CD4-positive, alpha-beta T cell treated with Interferon alpha-2 for 1 hour (primary cell): ENCODE data around the gene NBAS.
"Not testable (repeated sequence)": the region's sequence is repeated elsewhere in the genome, so short reads cannot be mapped to it uniquely, and the experiment has no call there.

Source experiments
- DNase-seq, 2 donors: peaks; one replicate each; pipeline ENCODE4 v3.0.0-alpha.2; 2020 to 2022

The NBAS gene

GRCh38 chr2:15251753-15252152, 309.4 kb downstream of the NBAS start:
- DNase-seq: no peak

GRCh38 chr2:15250946-15251345, 310.2 kb downstream of the NBAS start:
- not testable (repeated sequence) for DNase-seq

- DNase-seq: no peak
Measured at GRCh38 chr2:15246870-15247269, 314.3 kb downstream of the NBAS start.

DNA sequence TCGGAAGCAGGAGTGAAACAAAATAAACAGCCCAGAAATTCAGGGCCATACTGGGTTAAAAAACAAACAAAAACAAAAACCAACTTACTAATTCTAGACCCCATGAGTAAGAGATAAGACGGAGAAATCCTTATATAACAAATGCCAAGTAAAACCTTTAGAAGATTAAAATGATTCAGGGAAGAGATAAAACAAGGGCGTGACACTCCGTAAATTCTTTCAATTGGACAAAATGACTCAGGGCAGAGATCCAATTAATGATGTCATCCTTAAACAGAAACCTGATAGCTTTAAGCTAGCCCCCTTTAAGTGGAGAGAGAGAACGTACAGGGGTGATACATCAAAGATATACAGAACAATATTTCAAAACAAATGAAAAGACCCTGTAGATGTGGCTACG, 317.4 kb downstream of the NBAS start:
- DNase-seq: no peak

- DNase-seq: no peak
Measured at GRCh38 chr2:15242936-15243461, 318.1 kb downstream of the NBAS start.

- DNase-seq: no peak
Measured at GRCh38 chr2:15241929-15242328, 319.2 kb downstream of the NBAS start.

GRCh38 chr2:15241201-15241600, 319.9 kb downstream of the NBAS start:
- no peak for DNase-seq

- DNase-seq: no peak
Measured at GRCh38 chr2:15238028-15238427, 323.1 kb downstream of the NBAS start.

DNA sequence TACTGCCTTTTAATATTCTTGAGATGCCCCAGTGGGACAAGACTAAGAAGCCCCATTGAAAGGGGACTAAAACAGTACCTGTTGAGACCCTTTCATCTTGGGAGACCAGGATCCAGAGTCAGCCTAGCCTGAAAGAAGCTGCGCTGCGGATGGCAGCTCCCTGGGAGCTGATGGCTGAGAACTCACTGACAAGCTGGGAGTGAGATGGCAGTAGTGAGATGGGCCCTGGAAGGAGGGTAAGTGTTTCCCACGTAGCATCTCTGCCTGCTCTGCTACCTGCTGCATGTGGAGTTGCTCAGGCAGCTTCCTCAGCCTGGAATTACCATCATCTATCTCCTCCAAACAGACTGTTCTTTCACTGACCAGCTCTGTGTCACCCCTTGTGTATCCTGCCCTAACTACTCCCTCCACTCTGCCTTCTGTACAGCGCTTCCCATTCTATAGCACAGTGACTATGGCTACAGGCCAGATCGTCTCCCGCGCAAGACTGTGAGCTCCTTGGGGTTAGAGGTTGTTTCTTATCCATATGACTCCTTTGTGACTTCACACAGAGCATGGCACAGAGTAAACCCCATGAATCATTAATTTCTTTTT, 330.4 kb downstream of the NBAS start:
- DNase-seq: no peak

DNA sequence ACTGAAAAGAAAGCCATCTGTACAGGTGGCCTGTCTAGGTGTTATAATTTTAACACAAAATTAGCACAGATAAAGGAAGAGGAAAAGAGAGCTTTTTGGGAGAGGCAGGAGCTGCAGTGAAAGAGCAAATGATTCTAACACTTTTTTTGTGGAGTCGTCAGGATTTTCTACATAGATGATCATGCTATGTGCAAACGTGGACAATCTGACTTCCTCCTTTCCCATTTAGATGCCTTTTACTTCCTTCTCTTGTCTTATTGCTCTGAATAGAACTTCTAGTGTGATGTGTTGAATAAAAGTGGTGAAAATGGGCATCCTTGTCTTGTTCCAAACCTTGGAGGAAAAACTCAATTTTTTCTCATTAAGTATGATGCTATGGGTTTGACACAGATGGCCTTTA, 334.5 kb downstream of the NBAS start:
- DNase-seq: no peak

- DNase-seq: no peak
Measured at GRCh38 chr2:15225131-15225530, 336.0 kb downstream of the NBAS start.

- no peak for DNase-seq
Measured at GRCh38 chr2:15224641-15225040, 336.5 kb downstream of the NBAS start.

DNA sequence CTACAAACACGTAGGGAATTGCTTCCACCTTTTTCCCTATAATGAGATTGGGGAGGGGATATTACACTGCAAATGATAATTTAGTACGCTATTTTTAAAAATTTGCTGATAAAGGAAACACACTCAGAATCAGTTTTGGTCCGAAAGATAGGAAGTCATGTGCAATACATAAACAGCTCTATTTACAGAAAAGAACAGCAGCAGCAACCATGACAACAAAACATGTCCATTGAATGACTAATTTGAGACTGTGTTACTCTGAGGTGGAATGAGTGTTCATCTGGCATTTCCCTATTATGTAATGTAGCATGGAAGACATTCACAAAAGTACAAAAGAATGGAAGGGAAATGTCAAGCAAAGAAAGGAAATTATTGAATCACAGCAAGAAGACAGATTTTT, 337.2 kb downstream of the NBAS start:
- DNase-seq: no peak

DNA sequence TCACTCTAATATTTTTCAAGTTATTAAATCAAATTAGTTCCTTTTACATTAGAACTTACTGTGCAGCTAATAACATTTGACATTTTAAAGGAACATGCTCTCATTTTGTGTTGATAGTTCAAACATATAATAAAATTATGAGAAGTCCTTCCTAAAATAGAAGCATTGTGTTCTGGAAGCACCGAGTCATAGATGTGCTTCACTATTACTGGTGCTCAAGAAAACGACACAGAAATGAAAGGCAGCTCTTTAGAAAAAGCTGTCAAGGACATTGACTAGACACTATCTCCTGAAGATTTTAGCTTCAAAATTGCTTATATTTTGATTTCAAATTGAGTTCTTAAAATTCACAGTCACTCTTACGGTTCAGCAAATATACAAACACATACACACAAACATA, 338.3 kb downstream of the NBAS start:
- no peak for DNase-seq

DNA sequence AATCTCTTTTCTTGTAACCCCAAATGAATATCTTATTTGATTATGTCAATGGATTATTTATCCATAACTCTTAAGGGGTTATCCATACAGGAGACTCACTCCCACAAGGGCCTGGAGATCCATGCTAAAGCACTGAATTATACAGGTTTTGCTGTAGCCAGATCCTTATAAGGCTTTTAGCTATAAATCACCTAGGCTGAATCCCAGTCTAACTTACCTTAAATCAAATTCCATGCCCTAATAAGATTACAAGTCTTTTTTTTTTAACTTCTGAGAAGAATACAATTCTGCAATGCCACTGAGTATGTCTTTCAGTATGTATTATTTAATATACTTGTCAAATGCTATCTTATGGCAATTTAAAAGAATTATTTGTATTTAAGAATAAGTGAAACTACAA, 340.5 kb downstream of the NBAS start:
- DNase-seq: no peak

- DNase-seq: no peak
Measured at GRCh38 chr2:15218423-15219086, 342.6 kb downstream of the NBAS start.

DNA sequence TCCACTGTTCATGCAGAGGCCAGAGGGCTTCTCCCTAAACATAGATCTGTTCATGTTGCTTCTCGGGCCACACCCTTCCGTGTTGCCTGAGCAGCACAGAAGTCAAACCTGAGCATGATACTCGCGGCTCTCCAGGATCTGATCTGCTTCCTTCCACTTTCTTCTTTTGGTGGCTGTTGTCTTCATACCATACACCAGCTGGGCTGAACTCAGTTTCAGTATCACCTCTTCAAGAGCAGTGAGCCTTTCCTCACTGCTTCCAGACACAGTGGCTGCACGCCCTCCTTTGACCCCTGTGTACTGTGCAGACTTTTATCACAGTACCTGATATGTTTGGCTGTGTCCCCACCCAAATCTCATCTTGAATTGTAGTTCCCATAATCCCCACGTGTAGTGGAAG, 348.9 kb downstream of the NBAS start:
- DNase-seq: no peak

DNA sequence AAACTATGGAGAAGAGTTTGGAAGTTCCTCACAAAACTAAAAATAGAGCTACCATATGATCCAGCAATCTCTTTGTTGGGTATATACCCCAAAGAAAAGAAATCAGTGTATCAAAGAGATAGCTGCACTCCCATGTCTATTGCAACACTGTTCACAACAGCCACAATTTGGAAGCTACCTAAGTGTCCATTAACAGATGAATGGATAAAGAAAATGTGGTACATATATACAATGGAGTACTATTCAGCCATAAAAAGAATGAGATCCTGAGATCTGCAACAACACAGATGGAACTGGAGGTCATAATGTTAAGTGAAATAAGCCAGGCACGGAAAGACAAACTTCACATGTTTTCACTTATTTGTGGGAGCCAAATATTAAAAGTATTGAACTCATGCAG, 350.6 kb downstream of the NBAS start:
- not testable (repeated sequence) for DNase-seq

GRCh38 chr2:15206419-15206818, 354.7 kb downstream of the NBAS start:
- no peak for DNase-seq

DNA sequence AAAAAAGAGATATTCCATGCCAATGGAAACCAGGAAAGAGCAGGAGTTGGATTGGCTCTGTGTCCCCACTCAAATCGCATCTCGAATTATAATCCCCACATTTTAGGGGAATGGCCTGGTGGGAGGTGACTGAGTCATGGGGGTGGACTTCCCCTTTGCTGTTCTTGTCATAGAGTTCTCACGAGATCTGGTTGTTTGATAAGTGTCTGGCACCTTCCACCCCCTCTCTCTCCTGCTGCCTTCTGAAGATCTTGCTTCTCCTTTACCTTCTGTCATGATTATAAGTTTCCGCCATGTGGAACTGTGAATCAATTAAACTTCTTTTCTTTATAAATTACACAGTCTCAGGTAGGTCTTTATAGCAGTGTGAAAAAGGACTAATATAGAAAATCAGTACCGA, 355.6 kb downstream of the NBAS start:
- no peak for DNase-seq

DNA sequence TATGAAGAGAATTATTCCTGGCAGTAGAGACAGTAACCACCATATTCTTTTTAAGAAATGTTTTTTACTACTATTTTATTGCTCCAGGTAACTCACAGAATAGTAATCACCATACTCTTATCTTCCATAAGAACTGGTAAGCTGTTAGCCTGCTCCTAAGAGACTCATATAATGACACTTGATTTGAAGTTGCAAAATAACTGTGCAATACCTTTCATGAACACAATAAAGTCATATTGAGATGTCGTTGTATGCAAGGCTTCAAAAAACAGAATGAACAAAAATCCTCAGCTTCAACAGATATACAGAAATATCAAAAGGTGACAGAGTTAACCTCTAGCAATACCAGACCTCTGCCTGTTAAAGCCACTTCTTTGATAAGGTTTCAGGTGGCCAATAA, 360.1 kb downstream of the NBAS start:
- DNase-seq: no peak

GRCh38 chr2:15200581-15200980, 360.6 kb downstream of the NBAS start:
- DNase-seq: no peak

GRCh38 chr2:15198051-15198450, 363.1 kb downstream of the NBAS start:
- DNase-seq: no peak

DNA sequence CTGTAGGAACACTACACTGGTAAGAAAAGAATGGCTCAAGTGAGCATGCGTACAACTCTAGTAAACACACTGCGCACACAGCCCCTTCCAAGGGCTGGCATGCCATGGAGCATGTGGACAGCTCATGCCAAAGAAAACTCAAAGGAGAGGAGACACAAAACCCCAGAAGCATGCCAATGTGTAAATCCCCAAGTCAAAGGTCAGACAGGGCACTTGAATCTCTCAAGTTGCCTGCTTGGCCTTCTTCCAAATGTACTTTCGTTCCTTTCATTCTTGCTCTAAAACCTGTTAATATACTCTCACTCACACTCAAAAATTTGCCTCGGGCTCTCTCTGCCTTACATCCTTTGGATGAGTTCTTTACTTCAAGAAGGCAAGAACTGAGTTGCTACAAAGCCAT, 365.3 kb downstream of the NBAS start:
- DNase-seq: no peak

DNA sequence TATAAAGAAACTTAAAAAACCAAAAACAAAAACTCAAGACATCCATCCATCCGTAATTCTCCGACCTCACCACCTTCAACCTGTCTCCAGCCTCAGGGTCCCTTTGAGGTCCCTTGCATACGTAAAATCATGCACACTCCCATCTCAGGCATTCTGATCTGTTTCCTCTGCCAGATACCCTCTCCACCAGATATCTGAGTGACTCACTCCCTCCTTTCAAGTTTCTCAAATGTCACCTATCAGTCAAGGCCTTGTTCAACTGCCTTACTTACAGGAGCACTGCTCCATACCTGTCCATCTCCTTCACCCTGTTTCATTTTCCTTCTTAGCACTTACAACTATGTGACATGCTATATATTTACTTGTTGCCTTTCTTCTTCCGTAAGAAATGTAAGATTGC, 369.3 kb downstream of the NBAS start:
- no peak for DNase-seq
